Lung (tissue), 16 donors: ENCODE measurements around the gene UBR1. TPM values are rescaled to one million over a fixed set of nuclear protein-coding genes. Genes with fewer than 3 reads are reported as not detected.
A peak's percentile ranks its signal among the peaks of the same experiment; 100 is the strongest.

Source experiments
- ATAC-seq: fragments of 200-7000 bp; cut with Tn5 transposase; one replicate; pipeline ENCODE4 v1.9.1; 2020; ENCODE audit warnings: moderate number of reproducible peaks; ENCODE audit not compliant: insufficient read depth, low FRiP score
- DNase-seq, 3 donors: peaks; one replicate each; pipeline ENCODE4 v3.0.0-alpha.2; 2013 to 2017
- H3K27ac ChIP-seq, 2 donors: one replicate each; pipeline ENCODE4 v1.5.1; 2013; ENCODE audit warnings: mild to moderate bottlenecking in 2 of 2, moderate library complexity in 2 of 2, control low read depth in 1 of 2, inconsistent platforms in 1 of 2, low read depth in 1 of 2, low read length in 1 of 2
- H3K27me3 ChIP-seq, 3 donors: one replicate each; pipeline ENCODE4 v1.5.1; 2013; ENCODE audit warnings: low read length in 2 of 3; ENCODE audit not compliant: control insufficient read depth in 3 of 3, insufficient read depth in 3 of 3
- H3K36me3 ChIP-seq, 4 donors: one replicate each; pipeline ENCODE4 v1.5.1; 2013; ENCODE audit warnings: low read length in 4 of 4, mild to moderate bottlenecking in 1 of 4, moderate library complexity in 1 of 4; ENCODE audit not compliant: control insufficient read depth in 4 of 4, insufficient read depth in 4 of 4
- H3K4me1 ChIP-seq, 5 donors: one replicate each; pipeline ENCODE4 v1.5.1; 2013; ENCODE audit warnings: low read length in 5 of 5, mild to moderate bottlenecking in 2 of 5, moderate library complexity in 1 of 5; ENCODE audit not compliant: control insufficient read depth in 5 of 5, insufficient read depth in 5 of 5
- H3K4me3 ChIP-seq: one replicate; pipeline ENCODE4 v1.5.1; 2013; ENCODE audit warnings: mild to moderate bottlenecking, control low read depth, moderate library complexity
- H3K9ac ChIP-seq, 2 donors: one replicate each; pipeline ENCODE4 v1.5.1; 2013; ENCODE audit warnings: low read length in 2 of 2, control low read depth in 1 of 2; ENCODE audit not compliant: insufficient read depth in 1 of 2
- H3K9me3 ChIP-seq, 4 donors: one replicate each; pipeline ENCODE4 v1.5.1; 2013; ENCODE audit warnings: low read length in 3 of 4, mild to moderate bottlenecking in 1 of 4, moderate library complexity in 1 of 4; ENCODE audit not compliant: control insufficient read depth in 4 of 4, insufficient read depth in 3 of 4
- CTCF ChIP-seq: IDR thresholded peaks from 2 replicates; pipeline ENCODE4 v1.5.1; 2012; ENCODE audit warnings: mild to moderate bottlenecking; ENCODE audit errors: control extremely low read depth, extremely low read depth
- WGBS, 2 donors: extraction: QIAGEN DNeasy Blood & Tissue Kit; methylation state at CpG; one replicate each; pipeline ENCODE4 v1.1.7; 2013; 5-methylcytosine and 5-hydroxymethylcytosine counted together
- long read RNA-seq, 5 donors: transcript quantifications; one replicate each; lab custom pipeline, GENCODE V29; 2026
- polyA plus RNA-seq, 2 donors: library from polyadenylated mRNA; stranded (reverse); fragments of 200-250 nt; gene quantifications; one replicate each; pipeline ENCODE4 v1.2.1, GENCODE V29; 2013
- total RNA-seq, 2 donors: library from RNA; depleted of rRNA in 1 of 2; stranded (reverse); fragments of >200 nt in 1 of 2; gene quantifications; one replicate each; pipeline ENCODE4 v1.2.1, GENCODE V29; 2014 to 2021
- donor health status: control.
- donor health status: control.
- donor health status: Bipolar disorder and iron deficiency.
- donor health status: healthy.
- donor health status: DM: yes; HTN: yes; CAD: no.

Gene UBR1
- total RNA-seq (10 to 100 TPM; 25.9 to 70.3 TPM), polyA plus RNA-seq (1 to 10 TPM; 5.7 to 8.6 TPM)
- long read RNA-seq, donor 1, partial matches to known transcripts, result 0 of 1 reads
- long read RNA-seq, donor 1, other reads (novel, unspliced or antisense), result 0 of 1 reads
- long read RNA-seq, donor 2, result 0 reads
- long read RNA-seq, donor 3, result 0 reads
- long read RNA-seq, donor 4, result 0 reads
- long read RNA-seq, donor 5, result 0 reads

GRCh38 chr15:43105778-43106485 is at the start of gene UBR1:
TSS of gene UBR1 (minus strand) at chr15:43106038. CDS start at chr15:43106022, 16 bp downstream.
- Histone ChIP-seq H3K27ac (peak within 1 kb of the TSS; percentile 89 to 91), H3K4me3 (peak within 1 kb of the TSS; percentile 72), H3K9ac (peak within 1 kb of the TSS; percentile 79 to 94), H3K27me3 (no peaks in the 10 kb centered on the region), H3K4me1 (peaks cover 0 to 19% (median 7%) of the 10 kb centered on the region in 5 donors), H3K9me3 (no peaks in the 10 kb centered on the region), H3K36me3 (no peaks in the 10 kb centered on the region)
- 0% methylated on average over 33 of the region's 33 CpGs for WGBS, 2 donors
- no peak for TF ChIP-seq CTCF
- DNase-seq (peak; percentile 96 to 98 (median 97)), ATAC-seq (peak; percentile 95)

GRCh38 chr15:43153269-43153668 is 47.4 kb upstream of the UBR1 start:
- no peaks in the 10 kb centered on the region for H3K27me3 ChIP-seq
- H3K4me3 ChIP-seq, result no peak overlapping the region
- no peaks in the 10 kb centered on the region for H3K9me3 ChIP-seq
- H3K4me1 ChIP-seq, result no peaks in the 10 kb centered on the region
- H3K27ac ChIP-seq, result no peak overlapping the region
- ATAC-seq (no peak), DNase-seq (no peak)
- no peak for TF ChIP-seq CTCF
- H3K36me3 ChIP-seq, result peaks cover 0 to 10% (median 5%) of the 10 kb centered on the region in 4 donors
- H3K9ac ChIP-seq, result no peak overlapping the region

DNA sequence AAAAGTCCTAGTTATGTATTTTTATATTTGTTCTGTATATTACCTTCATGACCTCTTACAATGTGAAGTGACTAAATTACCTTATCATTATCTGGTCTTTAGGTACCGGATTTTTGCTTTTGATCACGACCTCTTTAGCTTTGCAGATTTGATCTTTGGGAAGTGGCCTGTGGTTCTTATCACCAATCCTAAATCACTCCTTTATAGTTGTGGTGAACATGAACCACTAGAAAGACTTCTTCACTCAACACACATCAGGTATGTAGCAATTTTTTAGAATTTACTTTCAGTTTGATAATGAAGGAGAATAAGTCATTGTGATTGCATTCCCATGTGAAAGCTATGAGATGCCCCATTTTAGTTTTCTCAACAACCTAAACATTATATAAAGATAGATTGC is 45.9 kb upstream of the UBR1 start:
- H3K9ac ChIP-seq, result no peak overlapping the region
- no peak overlapping the region for H3K27ac ChIP-seq
- peaks cover 0 to 10% (median 5%) of the 10 kb centered on the region in 4 donors for H3K36me3 ChIP-seq
- no peak for TF ChIP-seq CTCF
- no peaks in the 10 kb centered on the region for H3K4me1 ChIP-seq
- DNase-seq (no peak), ATAC-seq (no peak)
- WGBS, 2 donors, result 85 to 87% methylated on average over 2 of the region's 2 CpGs
- no peaks in the 10 kb centered on the region for H3K9me3 ChIP-seq
- H3K4me3 ChIP-seq, result no peak overlapping the region
- no peaks in the 10 kb centered on the region for H3K27me3 ChIP-seq
